ENCODE results near the gene PDXDC1.
"Not testable (repeated sequence)": the region's sequence is repeated elsewhere in the genome, so short reads cannot be mapped to it uniquely, and the experiment has no call there.

PDXDC1 gene

DNA sequence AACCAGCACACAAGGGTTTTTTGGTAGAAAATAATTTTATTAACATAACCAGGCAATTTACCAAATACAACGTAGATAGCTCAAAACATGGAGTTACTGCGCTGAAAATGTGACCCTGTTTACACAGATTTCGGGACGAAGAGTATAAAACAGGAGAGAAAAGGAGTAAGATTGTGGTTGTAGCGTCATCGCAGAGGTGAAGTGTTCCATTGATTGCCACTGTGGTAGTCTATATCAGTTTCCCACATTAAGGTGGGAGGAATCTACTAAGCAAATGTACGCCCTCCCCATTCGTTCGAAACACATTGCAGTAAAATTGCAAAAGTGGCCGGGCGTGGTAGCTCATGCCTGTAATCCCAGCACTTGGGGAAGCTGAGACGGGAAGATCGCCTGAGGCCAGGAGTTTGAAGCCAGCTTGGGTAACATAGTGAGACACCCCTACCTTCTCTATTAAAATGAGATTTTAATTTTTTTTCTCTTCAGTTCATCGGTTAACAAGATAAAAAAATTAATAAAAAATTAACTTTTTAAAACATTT lies 972 bp upstream of the PDXDC1 start:
- DNase-seq = not testable (repeated sequence)

DNA sequence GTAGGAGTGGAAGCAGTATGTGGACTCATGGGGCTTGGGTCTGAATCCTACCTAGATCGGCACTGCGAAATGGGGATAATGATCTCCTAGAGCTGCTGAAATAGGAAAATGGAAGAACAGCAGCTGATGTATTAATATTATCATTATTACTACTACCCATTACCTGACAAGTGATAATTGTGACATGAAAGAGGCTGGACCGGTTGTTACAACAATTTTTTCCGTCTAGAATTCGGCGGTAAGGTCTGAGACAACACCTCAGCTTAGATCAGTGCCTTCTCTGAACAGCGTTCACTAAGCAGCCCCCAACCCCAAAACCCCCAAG lies 533 bp upstream of the PDXDC1 start:
- DNase-seq = not testable (repeated sequence)

DNA sequence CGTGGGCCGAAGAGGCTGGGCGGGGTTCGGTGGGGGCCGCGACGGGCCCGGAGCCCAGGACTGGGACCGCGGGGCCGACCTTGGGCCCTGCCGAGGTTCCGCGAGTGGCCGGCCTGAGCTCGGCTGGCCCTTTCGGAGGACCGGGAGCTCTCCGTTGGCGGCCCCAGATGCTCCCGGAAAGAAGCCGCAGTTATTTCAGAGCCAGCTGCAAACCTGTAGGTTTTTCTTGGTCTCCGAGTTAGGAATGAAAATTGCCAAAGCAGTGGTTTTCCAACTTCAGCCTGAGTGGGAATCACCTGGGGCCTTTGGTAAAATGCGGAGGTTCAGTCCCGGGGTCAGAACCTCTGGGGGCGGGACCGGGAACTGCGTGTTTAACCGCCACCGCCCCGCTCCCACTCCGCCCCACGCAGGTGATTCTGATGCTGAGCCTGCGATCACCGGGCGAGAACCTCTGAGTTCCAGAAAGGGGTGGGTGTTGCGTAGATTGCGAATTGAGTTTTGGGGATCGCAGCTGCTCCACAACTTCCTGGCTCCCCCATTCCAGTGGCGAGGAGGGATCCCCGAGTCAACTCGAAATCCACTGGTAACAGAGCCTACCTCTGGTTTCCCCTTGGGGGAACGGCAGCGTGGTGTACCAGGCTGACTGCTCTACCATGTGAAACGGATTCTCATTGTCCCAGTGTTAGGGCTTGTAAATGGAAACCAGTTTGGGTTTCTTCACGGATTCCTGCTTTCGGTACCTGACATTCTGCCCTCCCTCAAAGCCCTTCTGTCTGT lies 780 bp downstream of the PDXDC1 start:
- peak; percentile 66 to 69 for DNase-seq

DNA sequence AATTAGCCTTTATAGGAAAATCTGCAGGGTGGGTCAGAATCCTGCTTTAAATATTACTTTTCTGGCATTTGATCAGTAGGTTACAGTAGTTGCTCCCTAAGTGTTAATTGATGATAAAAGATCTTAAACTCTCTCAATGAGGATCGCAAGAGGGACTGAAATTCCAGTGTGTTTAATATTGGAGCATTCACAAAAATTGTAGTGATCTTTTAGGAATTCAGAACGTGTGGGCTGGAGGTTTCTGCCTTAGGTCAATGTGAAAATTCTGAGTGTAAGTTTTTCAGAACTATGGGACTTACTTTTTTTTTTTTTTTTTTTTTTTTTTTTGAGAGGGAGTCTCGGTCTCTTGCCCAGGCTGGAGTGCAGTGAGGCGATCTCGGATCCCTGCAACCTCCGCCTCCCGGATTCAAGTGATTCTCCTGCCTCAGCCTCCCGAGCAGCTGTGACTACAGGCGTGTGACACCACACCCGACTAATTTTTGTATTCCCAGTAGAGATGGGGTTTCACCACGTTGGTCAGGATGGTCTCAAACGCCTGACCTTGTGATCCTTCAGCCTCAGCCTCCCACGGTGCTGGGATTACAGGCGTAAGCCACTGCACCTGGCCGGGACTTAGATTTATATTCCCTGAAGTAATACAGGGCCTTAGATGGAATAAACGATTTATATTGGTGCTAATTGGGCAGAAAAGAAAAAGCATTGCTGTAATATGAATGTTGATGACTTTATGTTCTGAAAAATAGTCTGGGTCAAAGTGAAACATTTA lies 2.3 kb downstream of the PDXDC1 start:
- DNase-seq = not testable (repeated sequence)

DNA sequence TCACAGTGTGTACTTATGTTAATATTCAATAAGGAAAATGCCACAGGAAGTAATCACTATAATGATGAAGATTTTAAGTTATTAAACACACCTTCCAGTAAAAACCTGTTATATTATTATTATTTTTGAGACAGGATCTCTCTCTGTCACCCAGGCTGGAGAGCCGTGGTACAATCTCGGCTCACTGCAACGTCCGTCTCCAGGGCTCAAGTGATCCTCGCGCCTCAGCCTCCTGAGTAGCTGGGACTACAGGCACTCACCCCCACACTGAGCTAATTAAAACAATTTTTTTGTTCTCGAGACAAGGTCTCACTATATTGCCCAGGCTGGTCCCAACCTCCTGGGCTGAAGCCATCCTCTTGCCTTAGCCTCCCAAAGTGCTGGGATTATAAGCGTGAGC lies 3.5 kb downstream of the PDXDC1 start:
- DNase-seq = not testable (repeated sequence)

DNA sequence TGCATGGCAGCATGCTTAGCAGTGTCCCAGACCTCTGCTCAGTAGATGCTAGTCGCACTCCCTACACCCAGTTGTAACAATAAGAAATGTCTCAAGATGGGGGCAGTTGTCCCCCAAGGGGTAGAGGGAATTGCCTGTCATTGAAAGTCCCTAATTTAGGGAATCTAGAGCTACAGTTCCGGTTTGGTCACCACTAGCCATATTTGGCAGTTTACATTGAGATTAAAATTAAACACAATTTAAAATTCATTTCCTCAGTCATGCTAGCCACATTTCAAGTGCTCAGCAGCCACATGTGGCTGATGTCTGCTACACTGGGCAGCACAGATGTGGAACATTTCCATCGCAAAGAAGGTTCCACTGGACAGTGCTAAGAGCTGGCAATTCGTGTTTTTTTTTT lies 4.1 kb downstream of the PDXDC1 start:
- DNase-seq = not testable (repeated sequence)

DNA sequence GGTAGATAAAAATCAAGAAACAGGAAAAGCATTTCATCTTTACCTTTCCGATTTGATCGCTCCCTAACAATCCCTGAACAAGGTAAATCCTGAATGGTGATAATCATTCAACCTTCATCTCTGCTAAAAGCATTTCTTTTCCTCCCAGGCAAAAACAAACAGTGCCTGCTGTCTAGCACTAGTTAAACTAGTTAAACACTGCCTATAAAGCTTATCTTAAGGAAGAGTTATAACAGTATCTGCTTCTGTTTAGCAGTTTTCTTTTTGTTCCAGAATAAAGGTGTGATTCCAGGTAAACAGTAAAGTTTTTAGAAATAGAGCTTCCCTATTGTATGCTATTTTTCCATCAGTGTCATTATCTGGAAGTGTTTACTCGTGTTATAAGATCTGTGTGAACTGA lies 6.4 kb downstream of the PDXDC1 start:
- DNase-seq = not testable (repeated sequence)

DNA sequence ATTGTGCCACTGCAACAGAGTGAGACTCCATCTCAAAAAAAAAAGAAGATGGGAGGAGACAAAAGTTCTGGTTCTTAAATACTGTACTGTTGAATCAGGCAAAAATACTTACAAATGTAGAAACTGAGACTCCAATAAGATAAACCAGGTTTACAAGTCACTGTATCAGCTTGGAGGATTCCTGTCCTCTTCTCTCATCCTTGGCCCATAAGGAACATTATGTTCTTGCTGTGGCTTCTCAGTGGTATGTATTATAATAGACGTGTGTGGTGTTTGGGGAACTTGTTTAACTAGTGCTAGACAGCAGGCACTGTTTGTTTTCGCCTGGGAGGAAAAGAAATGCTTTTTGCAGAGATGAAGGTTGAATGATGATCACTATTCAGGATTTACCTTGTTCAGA lies 7.7 kb downstream of the PDXDC1 start:
- not testable (repeated sequence) for DNase-seq

DNA sequence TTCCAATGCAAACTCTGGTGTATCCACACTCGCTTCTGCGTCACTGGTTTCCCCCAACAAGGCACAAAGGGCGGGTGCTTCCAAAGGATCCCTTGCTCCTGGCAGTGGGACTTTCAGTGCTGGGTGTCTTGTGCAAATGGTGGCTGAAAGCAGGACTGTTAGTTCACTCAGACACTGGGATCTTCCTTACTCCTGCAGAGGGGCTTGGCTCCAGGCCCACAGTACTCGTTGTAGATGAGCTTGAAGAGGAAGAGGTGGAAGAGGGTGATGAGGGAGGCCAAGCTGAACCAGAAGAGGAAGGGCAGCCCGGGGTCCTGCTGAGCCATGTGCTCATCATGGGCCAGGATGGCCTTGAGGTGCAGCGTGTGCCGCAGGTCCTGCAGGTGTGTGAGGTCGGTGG lies 13.3 kb downstream of the PDXDC1 start:
- not testable (repeated sequence) for DNase-seq

DNA sequence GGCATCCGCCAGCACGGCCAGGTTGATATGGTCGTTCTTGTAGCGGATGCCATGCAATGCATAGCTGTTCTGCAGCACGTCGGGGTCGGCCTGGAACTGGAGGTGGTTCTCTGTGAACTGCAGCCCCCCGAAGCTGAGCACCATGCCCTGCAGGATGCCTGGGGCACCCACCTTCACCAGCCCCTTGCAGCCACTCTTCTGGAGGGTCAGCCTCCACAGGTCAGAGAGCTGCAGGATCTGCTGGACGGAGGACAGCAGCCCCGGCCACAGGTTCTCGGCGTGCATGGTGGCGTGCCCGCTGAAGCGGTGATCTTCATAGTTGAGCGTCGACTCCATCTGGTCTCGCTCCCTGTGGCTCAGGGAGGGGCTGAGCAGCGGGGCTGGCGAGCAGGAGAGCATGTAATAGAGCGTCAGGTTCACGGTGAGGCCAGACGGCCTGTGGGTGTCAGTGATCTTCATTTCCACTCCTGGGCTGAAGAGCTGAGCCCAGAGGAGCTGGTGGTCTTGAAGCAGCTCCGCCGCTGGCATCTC lies 13.9 kb downstream of the PDXDC1 start:
- DNase-seq = not testable (repeated sequence)

DNA sequence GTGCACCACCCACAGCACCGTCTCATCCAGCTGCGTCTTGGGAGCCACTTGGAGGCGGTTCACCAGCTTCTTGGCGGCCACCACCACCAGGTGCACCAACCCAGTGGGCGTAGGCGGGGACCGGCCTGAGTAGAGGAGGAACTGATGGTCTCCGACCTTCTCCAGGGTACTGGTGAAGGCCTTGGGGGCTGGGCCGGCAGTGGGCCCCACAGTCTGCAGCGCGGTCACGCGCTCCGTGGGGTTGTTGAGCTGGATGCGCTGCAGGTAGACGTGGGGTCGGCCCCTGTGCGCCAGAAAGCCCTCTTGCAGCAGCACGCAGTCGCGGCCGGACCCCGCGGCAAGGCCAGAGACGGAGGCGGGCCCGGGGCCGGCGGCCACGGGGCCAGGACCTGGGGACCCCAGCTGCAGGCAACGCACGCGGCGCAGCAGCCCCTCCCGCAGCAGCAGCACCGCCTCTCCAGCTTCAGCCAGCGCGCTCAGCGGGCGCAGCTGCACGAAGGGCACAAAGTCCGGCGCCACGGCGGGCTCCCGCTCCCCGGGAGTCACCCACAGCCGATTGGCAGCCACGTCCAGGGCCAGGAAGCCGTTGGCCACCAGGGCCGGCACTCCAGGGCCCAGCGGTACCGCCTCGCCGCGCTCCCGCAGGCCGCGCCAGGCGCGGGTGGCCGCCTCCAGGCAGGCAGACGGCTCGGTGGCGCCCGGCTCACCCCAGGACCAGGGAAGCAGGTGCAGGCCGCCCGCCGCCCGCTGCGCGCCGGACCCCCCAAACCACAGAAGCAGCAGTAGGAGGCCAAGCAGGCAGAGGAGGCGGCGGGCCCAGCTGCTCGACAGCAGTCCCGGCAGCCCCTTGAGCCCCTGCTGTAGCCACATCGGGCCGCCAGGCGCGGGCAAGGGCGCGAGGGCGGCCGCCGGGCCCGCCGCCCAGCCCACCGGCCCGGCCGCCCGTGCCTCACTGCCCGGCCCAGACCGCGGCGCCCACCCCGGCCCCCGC lies 14.8 kb downstream of the PDXDC1 start:
- DNase-seq = not testable (repeated sequence)

DNA sequence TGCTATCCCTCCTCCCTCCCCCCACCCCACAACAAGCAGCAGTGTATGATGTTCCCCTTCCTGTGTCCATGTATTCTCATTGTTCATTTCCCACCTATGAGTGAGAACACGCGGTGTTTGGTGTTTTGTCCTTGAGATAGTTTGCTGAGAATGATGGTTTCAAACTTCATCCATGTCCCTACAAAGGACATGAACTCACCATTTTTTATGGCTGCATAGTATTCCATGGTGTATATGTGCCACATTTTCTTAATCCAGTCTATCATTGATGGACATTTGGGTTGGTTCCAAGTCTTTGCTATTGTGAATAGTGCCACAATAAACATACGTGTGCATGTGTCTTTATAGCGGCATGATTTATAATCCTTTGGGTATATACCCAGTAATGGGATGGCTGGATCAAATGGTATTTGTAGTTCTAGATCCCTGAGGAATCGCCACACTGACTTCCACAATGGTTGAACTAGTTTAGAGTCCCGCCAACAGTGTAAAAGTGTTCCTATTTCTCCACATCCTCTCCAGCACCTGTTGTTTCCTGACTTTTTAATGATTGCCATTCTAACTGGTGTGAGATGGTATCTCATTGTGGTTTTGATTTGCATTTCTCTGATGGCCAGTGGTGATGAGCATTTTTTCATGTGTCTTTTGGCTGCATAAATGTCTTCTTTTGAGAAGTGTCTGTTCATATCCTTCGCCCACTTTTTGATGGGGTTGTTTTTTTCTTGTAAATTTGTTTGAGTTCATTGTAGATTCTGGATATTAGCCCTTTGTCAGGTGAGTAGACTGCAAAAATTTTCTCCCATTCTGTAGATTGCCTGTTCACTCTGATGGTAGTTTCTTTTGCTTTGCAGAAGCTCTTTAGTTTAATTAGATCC lies 18.7 kb downstream of the PDXDC1 start:
- DNase-seq = not testable (repeated sequence)

DNA sequence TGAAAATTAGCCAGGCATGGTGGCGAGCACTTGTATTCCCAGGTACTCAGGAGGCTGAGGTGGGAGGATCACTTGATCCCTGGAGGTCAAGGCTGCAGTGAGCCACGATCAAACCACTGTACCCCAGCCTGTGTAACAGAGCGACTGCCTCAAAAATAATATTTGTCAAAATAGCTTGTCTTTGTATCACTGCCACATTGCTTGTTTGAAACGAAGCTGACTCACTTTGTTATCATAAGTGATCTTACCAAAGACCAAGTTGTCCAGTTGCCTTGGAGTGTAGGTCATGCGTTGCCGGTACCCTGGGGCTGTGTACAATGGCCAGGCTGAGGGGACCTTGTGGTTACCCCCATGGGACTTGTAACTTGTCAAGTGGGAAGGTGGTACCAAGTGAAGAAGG lies 21.9 kb downstream of the PDXDC1 start:
- DNase-seq = not testable (repeated sequence)

DNA sequence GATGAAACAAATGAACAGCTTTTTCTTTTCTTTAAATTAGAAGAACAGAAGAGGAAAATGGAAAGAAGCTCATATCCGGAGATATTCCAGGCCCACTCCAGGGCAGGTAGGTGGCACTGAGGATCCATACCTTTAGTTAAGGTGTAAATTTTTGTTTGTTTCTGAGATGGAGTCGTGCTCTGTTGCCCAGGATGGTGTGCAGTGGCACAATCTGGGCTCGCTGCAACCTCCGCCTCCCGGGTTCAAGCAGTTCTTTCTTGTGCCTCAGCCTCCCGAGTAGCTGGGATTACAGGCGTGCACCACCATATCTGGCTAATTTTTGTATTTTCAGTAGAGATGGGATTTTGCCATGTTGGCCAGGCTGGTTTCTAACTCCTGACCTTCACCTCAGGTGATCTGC lies 23.5 kb downstream of the PDXDC1 start:
- not testable (repeated sequence) for DNase-seq

DNA sequence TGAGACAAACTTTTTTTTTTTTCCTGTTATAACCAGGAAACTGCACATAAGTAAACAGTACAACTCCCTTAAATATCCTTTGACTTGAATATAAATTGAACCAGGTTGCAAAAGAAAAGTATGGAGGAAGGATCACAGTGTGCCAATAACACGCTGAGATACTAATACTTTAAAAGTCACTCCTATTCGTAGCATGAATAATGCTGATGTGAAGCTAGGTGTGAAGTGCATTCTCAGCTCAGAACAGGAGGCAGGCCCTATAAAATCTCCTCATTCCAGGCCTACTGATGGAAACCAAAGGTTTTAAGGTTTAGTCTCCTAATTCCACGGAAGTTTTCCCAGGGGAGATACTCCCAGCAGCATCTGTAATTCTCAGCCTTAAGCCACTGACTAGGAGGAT lies 25.0 kb downstream of the PDXDC1 start:
- not testable (repeated sequence) for DNase-seq

DNA sequence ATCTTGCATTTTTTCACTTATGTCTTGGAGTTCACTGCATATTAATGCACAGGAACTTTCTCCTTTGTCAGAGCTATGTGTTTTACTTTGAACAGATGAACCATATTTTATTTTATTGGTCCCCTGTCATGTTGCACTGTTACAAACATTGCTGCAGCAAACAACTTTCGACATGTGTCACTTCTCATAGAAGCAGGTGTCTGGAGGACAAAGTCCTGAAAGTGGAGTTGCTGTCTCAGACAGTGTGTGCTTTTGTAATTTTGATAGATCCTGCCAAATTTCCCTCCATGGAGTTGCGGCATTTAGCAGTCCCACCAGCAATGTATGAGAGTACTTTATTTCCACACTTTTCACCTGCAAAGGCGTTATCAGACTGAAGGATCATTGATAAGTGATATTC lies 27.6 kb downstream of the PDXDC1 start:
- DNase-seq = not testable (repeated sequence)

DNA sequence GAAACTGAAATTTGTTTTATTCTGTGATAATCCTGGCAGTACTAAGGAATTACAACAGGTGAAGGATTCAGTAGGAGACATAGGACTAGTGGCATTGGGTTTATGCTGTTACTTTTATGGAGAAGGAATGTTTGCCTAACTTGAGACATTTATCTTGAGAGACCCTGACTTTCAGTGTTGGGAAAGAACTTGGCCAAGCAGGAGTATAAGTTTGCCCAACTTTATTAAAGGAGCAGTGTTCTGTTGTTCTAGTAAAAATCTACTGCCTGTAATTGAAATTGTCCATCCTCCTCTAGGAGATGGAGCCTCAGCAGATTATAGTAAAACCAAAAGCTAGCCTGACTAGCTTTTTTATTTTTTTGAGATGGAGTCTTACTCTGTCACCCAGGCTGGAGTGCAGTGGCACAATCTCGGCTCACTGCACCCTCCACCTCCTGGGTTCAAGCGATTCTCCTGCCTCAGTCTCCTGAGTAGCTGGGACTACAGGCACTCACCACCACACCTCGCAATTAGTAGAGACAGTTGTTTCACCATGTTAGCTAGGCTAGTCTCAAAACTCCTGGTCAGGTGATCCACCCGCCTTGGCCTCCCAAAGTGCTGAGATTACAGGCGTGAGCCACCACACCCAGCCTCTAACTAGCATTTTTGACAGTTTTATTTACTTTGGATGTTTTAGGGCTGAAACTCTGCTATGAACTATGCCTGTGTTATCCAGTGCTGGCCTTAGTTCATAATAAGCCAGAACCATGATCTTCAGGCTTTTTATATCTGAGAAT lies 30.7 kb downstream of the PDXDC1 start:
- DNase-seq = not testable (repeated sequence)

DNA sequence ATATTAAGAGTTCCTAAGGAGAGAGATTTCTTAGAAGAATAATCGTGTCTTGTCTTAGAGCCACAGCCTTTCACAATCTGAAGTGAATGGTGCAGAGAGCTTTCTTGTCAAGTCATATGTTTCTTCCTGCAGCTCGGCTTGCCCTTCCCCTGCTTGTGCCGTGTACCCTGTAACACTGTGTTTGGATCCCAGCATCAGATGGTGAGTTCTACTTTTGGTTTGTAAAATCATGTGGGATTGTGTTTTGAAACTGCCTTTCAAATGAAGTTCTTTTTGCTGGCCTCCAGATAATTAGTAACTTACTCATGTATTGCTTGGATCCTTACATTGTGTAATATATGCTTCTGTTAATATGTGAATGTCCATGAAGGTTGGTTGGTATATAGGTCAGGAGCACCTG lies 33.8 kb downstream of the PDXDC1 start:
- DNase-seq = not testable (repeated sequence)

DNA sequence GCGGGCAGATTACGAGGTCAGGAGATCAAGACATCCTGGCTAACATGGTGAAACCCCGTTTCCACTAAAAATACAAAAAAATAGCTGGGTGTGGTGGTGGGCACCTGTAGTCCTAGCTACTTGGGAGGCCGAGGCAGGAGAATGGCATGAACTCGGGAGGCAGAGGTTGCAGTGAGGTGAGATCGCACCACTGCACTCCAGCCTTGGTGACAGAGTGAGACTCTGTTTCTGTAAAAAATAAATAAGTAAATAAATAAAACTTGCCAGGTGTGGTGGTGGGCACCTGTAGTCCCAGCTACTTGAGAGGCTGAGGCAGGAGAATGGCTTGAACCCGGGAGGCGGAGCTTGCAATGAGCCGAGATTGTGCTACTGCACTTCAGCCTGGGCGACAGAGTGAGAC lies 38.1 kb downstream of the PDXDC1 start:
- not testable (repeated sequence) for DNase-seq

DNA sequence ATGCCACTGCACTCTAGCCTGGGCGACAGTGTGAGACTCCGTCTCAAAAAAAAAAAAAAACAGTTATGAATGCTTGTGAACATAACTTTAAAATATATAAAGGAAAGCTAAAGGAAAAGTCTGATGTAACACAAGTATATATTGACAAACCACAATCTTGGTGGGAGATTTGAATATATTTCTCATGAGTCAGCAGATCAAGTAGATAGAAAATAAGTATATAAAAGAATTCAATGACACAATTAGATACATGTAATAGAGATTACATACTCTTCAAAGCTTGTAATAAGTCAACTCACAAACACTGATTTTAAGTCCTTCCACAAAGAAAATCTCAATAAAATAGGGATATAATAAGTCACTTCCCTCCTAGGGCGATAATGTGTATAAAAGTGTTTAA lies 40.8 kb downstream of the PDXDC1 start:
- not testable (repeated sequence) for DNase-seq

DNA sequence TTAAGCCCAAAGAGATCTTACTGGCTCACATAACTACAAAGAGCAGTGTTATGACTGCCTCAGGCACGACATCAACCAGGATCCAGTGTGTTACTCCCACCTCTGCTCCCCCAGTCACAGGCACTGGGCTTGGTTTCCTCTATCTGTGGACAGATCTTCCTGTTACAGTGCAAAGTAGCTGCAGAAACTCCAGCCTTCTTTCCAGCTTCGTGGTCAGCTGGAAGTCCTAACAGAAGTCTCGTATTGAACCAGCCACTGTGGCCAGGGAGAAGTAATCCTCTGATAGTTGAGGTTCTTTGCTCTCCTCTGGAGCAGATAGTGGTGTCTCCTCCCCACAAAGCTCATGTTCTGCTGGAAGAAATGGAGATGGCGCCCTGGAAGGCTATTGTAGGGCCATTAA lies 41.5 kb downstream of the PDXDC1 start:
- DNase-seq = not testable (repeated sequence)
